WTC11 (cell line): Measurements from ENCODE around the gene TUBGCP2. TPM values are rescaled to one million over a fixed set of nuclear protein-coding genes. Genes with fewer than 3 reads are reported as not detected.

Experiments
- ATAC-seq: fragments of 200-7000 bp; cut with Tn5 transposase; 2 replicates; pipeline ENCODE4 v1.10.0; 2021; ENCODE audit warnings: mild to moderate bottlenecking, moderate library complexity
- CTCF ChIA-PET: fragments of 300-600 bp; sonication (Branson Sonifier 250); formaldehyde crosslinking; loops from one replicate; lab custom pipeline; 2021; ENCODE audit warnings: antibody characterized with exemption; lab: Charles Lee
- POLR2A ChIA-PET: fragments of 350-600 bp; sonication (Branson Sonifier 250); formaldehyde crosslinking; loops from one replicate; lab custom pipeline; 2021; ENCODE audit warnings: antibody characterized with exemption; lab: Charles Lee
- DNase-seq: peaks from one replicate; pipeline ENCODE4 v3.0.0; 2021; ENCODE audit warnings: low spot score
- H3K27ac Mint-ChIP-seq: 2 replicates; pipeline ENCODE4 v1.8.0; 2021; ENCODE audit warnings: mixed read lengths
- H3K27me3 Mint-ChIP-seq: 2 replicates; pipeline ENCODE4 v1.8.0; 2021; ENCODE audit warnings: low read depth, mild to moderate bottlenecking, moderate library complexity, mixed read lengths
- H3K36me3 Mint-ChIP-seq: 2 replicates; pipeline ENCODE4 v1.8.0; 2021; ENCODE audit warnings: mixed read lengths
- H3K4me1 Mint-ChIP-seq: 2 replicates; pipeline ENCODE4 v1.8.0; 2022; ENCODE audit warnings: mixed read lengths
- H3K4me3 Mint-ChIP-seq: 2 replicates; pipeline ENCODE4 v1.8.0; 2021; ENCODE audit warnings: mild to moderate bottlenecking, moderate library complexity, mixed read lengths
- H3K9me3 Mint-ChIP-seq: 2 replicates; pipeline ENCODE4 v1.8.0; 2021; ENCODE audit warnings: mixed read lengths
- ATF1 ChIP-seq: sonication (generic); formaldehyde crosslinking; IDR thresholded peaks from 2 replicates; pipeline ENCODE4 v1.8.1; 2023; ENCODE audit warnings: mild to moderate bottlenecking, moderate library complexity, missing genetic modification reagents
- CREB1 ChIP-seq: sonication (generic); formaldehyde crosslinking; IDR thresholded peaks from 2 replicates; pipeline ENCODE4 v1.8.0; 2023; ENCODE audit warnings: mild to moderate bottlenecking, missing genetic modification reagents
- FOXK1 ChIP-seq: sonication (generic); formaldehyde crosslinking; IDR thresholded peaks from 2 replicates; pipeline ENCODE4 v1.8.0; 2022; ENCODE audit warnings: mild to moderate bottlenecking, moderate library complexity, missing genetic modification reagents
- FOXP1 ChIP-seq: sonication (generic); formaldehyde crosslinking; IDR thresholded peaks from 2 replicates; pipeline ENCODE4 v1.8.0; 2022; ENCODE audit warnings: missing genetic modification reagents, mild to moderate bottlenecking, moderate library complexity, borderline replicate concordance
- GRHL2 ChIP-seq: fragments of 250-450 bp; sonication (Bioruptor Pico); IDR thresholded peaks from 2 replicates; pipeline ENCODE4 v1.8.0; 2022; ENCODE audit warnings: mild to moderate bottlenecking, moderate library complexity; ENCODE audit not compliant: insufficient replicate concordance, severe bottlenecking
- KAT7 ChIP-seq: sonication (generic); formaldehyde crosslinking; IDR thresholded peaks from 2 replicates; pipeline ENCODE4 v1.8.1; 2023; ENCODE audit warnings: missing genetic modification reagents, mild to moderate bottlenecking, borderline replicate concordance
- NFATC4 ChIP-seq: fragments of 250-450 bp; sonication (Bioruptor Pico); IDR thresholded peaks from 2 replicates; pipeline ENCODE4 v1.9.0; 2021; ENCODE audit warnings: mild to moderate bottlenecking
- NR1H2 ChIP-seq: sonication (generic); formaldehyde crosslinking; IDR thresholded peaks from 2 replicates; pipeline ENCODE4 v1.9.0; 2021; ENCODE audit warnings: mild to moderate bottlenecking, moderate library complexity, missing genetic modification reagents
- NR2C2 ChIP-seq: sonication (generic); formaldehyde crosslinking; IDR thresholded peaks from 2 replicates; pipeline ENCODE4 v1.8.0; 2022; ENCODE audit warnings: mild to moderate bottlenecking, missing genetic modification reagents
- OVOL2 ChIP-seq: fragments of 250-450 bp; sonication (Bioruptor Pico); IDR thresholded peaks from 2 replicates; pipeline ENCODE4 v1.9.0; 2021; ENCODE audit warnings: mild to moderate bottlenecking, borderline replicate concordance
- SP1 ChIP-seq: sonication (generic); formaldehyde crosslinking; conservative IDR thresholded peaks from 2 replicates; pipeline ENCODE4 v1.8.1; 2022; ENCODE audit warnings: missing genetic modification reagents
- TEAD1 ChIP-seq: sonication (generic); formaldehyde crosslinking; IDR thresholded peaks from 2 replicates; pipeline ENCODE4 v1.8.0; 2022; ENCODE audit warnings: mild to moderate bottlenecking, missing genetic modification reagents
- TEAD4 ChIP-seq: sonication (generic); formaldehyde crosslinking; IDR thresholded peaks from 2 replicates; pipeline ENCODE4 v1.8.0; 2022; ENCODE audit warnings: mild to moderate bottlenecking, missing genetic modification reagents
- ZBTB21 ChIP-seq: sonication (generic); formaldehyde crosslinking; IDR thresholded peaks from 2 replicates; pipeline ENCODE4 v1.8.1; 2023; ENCODE audit warnings: mild to moderate bottlenecking, missing genetic modification reagents, borderline replicate concordance
- ZNF671 ChIP-seq: fragments of 250-450 bp; sonication (Bioruptor Pico); IDR thresholded peaks from 2 replicates; pipeline ENCODE4 v1.8.0; 2021; ENCODE audit warnings: mild to moderate bottlenecking
- total RNA-seq: library from RNA; stranded (reverse); gene quantifications from 3 replicates; pipeline ENCODE4 v1.2.3, GENCODE V29; 2021
- TF ChIP-seq, protein P1 (sequence below): fragments of 250-450 bp; sonication (Bioruptor Pico); IDR thresholded peaks from 2 replicates; pipeline ENCODE4 v1.9.0; 2021; ENCODE audit warnings: mild to moderate bottlenecking
- TF ChIP-seq, protein P2 (sequence below): sonication (generic); formaldehyde crosslinking; IDR thresholded peaks from 2 replicates; pipeline ENCODE4 v1.8.1; 2023; ENCODE audit warnings: mild to moderate bottlenecking, missing genetic modification reagents, moderate library complexity
- TF ChIP-seq, protein P3 (sequence below): sonication (generic); formaldehyde crosslinking; IDR thresholded peaks from 2 replicates; pipeline ENCODE4 v1.8.1; 2022; ENCODE audit warnings: mild to moderate bottlenecking, missing genetic modification reagents, moderate library complexity, borderline replicate concordance
- TF ChIP-seq, protein P4 (sequence below): sonication (generic); formaldehyde crosslinking; IDR thresholded peaks from 2 replicates; pipeline ENCODE4 v1.8.1; 2022; ENCODE audit warnings: mild to moderate bottlenecking, moderate library complexity, missing genetic modification reagents
- TF ChIP-seq, protein P5 (sequence below): sonication (generic); formaldehyde crosslinking; IDR thresholded peaks from 2 replicates; pipeline ENCODE4 v1.8.1; 2022; ENCODE audit warnings: low read depth, missing genetic modification reagents, borderline replicate concordance
- TF ChIP-seq, protein P6 (sequence below): fragments of 250-450 bp; sonication (Bioruptor Pico); IDR thresholded peaks from 2 replicates; pipeline ENCODE4 v1.9.0; 2021; ENCODE audit warnings: mild to moderate bottlenecking, borderline replicate concordance
- TF ChIP-seq, protein P7 (sequence below): fragments of 200-600 bp; IDR thresholded peaks from 2 replicates; pipeline ENCODE4 v1.8.0; 2022; ENCODE audit warnings: antibody characterized with exemption

TUBGCP2 gene
- total RNA-seq, 1 experiment from 2014 or later, result 62.5 TPM

DNA sequence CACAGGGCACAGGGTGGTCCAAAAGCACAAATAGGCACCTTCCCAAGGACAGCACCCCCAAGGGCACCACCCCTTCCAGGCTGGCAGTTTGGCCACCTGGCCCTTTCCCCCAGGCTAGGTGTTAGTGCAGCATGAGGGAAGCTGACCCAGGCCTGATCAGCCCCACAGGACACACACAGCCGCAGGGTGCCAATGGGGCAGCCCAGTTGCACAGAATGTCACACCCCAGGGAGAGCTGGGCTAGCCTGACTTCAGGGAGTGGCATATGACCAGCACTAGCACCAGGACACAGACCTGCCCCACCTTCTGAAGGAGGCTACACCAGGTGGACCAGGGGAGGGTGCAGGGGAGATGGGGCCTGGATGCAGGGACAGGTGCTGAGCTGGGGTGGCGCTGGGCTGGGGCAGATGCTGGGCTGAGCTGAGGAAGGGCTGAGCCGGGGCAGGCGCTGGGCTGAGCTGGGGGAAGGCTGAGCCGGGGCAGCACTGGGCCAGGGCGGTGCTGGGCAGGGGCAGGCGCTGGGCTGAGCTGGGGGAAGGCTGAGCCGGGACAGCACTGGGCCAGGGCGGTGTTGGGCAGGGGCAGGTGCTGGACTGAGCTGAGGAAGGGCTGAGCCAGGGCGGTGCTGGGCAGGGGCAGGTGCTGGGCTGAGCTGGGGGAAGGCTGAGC is 28.1 kb downstream of the TUBGCP2 start:
- DNase-seq, result no peak
- no peaks in the 10 kb centered on the region for H3K9me3 Mint-ChIP-seq
- CTCF ChIA-PET, result interaction anchor here (1.5 to 2.5 kb wide), 2 partner anchors 13 to 34 kb away, joined by 4 to 5 read pairs; no protein-coding TSS in a partner anchor
- ATAC-seq, result no peak
- H3K4me3 Mint-ChIP-seq, result no peak overlapping the region
- H3K4me1 Mint-ChIP-seq, result peaks cover 5% of the 10 kb centered on the region; the same call in 1 of the 2 replicates
- POLR2A ChIA-PET, result no interaction called here
- TF ChIP-seq CREB1 (no peak), TEAD4 (no peak), GRHL2 (CRISPR knock-in tag) (no peak), OVOL2 (CRISPR knock-in tag) (no peak), ZNF671 (CRISPR knock-in tag) (no peak), NFATC4 (no peak), NR2C2 (no peak), FOXK1 (CRISPR knock-in tag) (no peak), ZBTB21 (no peak), KAT7 (no peak), TEAD1 (CRISPR knock-in tag) (no peak), ATF1 (CRISPR knock-in tag) (no peak), NR1H2 (CRISPR knock-in tag) (no peak)
- TF ChIP-seq, protein P1, sequence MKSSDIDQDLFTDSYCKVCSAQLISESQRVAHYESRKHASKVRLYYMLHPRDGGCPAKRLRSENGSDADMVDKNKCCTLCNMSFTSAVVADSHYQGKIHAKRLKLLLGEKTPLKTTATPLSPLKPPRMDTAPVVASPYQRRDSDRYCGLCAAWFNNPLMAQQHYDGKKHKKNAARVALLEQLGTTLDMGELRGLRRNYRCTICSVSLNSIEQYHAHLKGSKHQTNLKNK, result no peak
- TF ChIP-seq, protein P2, sequence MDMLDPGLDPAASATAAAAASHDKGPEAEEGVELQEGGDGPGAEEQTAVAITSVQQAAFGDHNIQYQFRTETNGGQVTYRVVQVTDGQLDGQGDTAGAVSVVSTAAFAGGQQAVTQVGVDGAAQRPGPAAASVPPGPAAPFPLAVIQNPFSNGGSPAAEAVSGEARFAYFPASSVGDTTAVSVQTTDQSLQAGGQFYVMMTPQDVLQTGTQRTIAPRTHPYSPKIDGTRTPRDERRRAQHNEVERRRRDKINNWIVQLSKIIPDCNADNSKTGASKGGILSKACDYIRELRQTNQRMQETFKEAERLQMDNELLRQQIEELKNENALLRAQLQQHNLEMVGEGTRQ (CRISPR knock-in tag), result no peak
- TF ChIP-seq, protein P3, sequence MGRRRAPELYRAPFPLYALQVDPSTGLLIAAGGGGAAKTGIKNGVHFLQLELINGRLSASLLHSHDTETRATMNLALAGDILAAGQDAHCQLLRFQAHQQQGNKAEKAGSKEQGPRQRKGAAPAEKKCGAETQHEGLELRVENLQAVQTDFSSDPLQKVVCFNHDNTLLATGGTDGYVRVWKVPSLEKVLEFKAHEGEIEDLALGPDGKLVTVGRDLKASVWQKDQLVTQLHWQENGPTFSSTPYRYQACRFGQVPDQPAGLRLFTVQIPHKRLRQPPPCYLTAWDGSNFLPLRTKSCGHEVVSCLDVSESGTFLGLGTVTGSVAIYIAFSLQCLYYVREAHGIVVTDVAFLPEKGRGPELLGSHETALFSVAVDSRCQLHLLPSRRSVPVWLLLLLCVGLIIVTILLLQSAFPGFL (CRISPR knock-in tag), result no peak
- no peaks in the 10 kb centered on the region for H3K27me3 Mint-ChIP-seq
- peaks cover 19% of the 10 kb centered on the region for H3K36me3 Mint-ChIP-seq
- H3K27ac Mint-ChIP-seq, result no peak overlapping the region

DNA sequence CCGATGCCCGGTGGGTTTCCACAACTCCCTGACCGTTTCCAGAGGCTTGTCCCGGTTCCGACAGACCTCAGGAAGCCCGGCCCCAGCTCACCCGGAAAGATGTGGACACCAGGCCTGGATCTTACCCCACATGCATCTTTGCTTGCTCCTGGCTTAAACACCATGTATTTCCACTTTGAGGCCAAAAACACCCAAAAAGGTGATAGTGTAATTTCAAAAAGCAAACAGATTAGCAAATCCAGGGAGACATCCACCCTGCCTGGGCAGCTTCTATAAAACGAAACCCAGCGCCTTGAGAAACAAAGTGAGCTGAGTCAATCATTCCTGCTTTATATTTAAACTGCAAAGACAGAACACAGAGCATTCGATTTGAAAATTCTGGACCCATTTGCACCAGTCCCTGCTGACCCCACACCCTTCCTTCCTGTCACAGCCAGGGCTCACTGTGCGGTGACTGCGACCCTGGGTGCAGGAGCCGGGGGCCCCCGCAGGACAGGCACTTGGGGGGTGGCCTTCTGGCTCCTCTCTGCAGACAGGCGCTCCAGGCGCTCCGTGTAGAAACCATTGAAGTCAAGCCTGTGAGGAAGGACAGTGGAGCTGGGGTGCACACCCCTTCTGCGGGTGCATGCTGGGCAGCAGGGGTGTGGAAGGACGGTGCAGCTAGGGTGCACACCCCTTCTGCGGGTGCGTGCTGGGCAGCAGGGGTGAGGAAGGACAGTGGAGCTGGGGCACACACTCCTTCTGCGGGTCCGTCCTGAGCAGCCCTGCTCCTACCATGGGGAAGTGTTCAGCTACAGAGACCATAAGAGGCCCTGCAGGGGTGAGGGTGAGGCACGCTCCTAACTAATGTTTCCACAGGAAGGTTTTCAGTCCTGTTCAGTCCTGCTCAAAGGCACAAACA is 29.1 kb downstream of the TUBGCP2 start:
- no peak overlapping the region for H3K27ac Mint-ChIP-seq
- ATAC-seq, result no peak
- ChIA-PET POLR2A (no interaction called here), CTCF (interaction anchor here (1.5 to 2.8 kb wide), 4 partner anchors 12 to 33 kb away, joined by 4 to 11 read pairs (median 8); no protein-coding TSS in a partner anchor)
- H3K4me3 Mint-ChIP-seq, result no peak overlapping the region
- H3K4me1 Mint-ChIP-seq, result peaks cover 6% of the 10 kb centered on the region; the same call in 1 of the 2 replicates
- no peaks in the 10 kb centered on the region for H3K27me3 Mint-ChIP-seq
- no peaks in the 10 kb centered on the region for H3K9me3 Mint-ChIP-seq
- no peak for DNase-seq
- peaks cover 11% of the 10 kb centered on the region for H3K36me3 Mint-ChIP-seq
- TF ChIP-seq, protein P4, sequence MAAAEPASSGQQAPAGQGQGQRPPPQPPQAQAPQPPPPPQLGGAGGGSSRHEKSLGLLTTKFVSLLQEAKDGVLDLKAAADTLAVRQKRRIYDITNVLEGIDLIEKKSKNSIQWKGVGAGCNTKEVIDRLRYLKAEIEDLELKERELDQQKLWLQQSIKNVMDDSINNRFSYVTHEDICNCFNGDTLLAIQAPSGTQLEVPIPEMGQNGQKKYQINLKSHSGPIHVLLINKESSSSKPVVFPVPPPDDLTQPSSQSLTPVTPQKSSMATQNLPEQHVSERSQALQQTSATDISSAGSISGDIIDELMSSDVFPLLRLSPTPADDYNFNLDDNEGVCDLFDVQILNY (CRISPR knock-in tag), result no peak
- TF ChIP-seq, protein P5, sequence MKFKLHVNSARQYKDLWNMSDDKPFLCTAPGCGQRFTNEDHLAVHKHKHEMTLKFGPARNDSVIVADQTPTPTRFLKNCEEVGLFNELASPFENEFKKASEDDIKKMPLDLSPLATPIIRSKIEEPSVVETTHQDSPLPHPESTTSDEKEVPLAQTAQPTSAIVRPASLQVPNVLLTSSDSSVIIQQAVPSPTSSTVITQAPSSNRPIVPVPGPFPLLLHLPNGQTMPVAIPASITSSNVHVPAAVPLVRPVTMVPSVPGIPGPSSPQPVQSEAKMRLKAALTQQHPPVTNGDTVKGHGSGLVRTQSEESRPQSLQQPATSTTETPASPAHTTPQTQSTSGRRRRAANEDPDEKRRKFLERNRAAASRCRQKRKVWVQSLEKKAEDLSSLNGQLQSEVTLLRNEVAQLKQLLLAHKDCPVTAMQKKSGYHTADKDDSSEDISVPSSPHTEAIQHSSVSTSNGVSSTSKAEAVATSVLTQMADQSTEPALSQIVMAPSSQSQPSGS (CRISPR knock-in tag), result no peak
- TF ChIP-seq SP1 (CRISPR knock-in tag) (no peak), FOXP1 (no peak)
- TF ChIP-seq, protein P6, sequence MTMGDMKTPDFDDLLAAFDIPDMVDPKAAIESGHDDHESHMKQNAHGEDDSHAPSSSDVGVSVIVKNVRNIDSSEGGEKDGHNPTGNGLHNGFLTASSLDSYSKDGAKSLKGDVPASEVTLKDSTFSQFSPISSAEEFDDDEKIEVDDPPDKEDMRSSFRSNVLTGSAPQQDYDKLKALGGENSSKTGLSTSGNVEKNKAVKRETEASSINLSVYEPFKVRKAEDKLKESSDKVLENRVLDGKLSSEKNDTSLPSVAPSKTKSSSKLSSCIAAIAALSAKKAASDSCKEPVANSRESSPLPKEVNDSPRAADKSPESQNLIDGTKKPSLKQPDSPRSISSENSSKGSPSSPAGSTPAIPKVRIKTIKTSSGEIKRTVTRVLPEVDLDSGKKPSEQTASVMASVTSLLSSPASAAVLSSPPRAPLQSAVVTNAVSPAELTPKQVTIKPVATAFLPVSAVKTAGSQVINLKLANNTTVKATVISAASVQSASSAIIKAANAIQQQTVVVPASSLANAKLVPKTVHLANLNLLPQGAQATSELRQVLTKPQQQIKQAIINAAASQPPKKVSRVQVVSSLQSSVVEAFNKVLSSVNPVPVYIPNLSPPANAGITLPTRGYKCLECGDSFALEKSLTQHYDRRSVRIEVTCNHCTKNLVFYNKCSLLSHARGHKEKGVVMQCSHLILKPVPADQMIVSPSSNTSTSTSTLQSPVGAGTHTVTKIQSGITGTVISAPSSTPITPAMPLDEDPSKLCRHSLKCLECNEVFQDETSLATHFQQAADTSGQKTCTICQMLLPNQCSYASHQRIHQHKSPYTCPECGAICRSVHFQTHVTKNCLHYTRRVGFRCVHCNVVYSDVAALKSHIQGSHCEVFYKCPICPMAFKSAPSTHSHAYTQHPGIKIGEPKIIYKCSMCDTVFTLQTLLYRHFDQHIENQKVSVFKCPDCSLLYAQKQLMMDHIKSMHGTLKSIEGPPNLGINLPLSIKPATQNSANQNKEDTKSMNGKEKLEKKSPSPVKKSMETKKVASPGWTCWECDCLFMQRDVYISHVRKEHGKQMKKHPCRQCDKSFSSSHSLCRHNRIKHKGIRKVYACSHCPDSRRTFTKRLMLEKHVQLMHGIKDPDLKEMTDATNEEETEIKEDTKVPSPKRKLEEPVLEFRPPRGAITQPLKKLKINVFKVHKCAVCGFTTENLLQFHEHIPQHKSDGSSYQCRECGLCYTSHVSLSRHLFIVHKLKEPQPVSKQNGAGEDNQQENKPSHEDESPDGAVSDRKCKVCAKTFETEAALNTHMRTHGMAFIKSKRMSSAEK (CRISPR knock-in tag), result no peak
- TF ChIP-seq, protein P7, sequence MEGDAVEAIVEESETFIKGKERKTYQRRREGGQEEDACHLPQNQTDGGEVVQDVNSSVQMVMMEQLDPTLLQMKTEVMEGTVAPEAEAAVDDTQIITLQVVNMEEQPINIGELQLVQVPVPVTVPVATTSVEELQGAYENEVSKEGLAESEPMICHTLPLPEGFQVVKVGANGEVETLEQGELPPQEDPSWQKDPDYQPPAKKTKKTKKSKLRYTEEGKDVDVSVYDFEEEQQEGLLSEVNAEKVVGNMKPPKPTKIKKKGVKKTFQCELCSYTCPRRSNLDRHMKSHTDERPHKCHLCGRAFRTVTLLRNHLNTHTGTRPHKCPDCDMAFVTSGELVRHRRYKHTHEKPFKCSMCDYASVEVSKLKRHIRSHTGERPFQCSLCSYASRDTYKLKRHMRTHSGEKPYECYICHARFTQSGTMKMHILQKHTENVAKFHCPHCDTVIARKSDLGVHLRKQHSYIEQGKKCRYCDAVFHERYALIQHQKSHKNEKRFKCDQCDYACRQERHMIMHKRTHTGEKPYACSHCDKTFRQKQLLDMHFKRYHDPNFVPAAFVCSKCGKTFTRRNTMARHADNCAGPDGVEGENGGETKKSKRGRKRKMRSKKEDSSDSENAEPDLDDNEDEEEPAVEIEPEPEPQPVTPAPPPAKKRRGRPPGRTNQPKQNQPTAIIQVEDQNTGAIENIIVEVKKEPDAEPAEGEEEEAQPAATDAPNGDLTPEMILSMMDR, result no peak
